Lung (tissue), 12 donors: ENCODE data around the gene SERINC3. TPM values are rescaled to one million over a fixed set of nuclear protein-coding genes. Genes with fewer than 3 reads are reported as not detected.
A peak's percentile ranks its signal among the peaks of the same experiment; 100 is the strongest.

Experiments
- ATAC-seq: fragments of 200-7000 bp; cut with Tn5 transposase; one replicate; pipeline ENCODE4 v1.9.1; 2020; ENCODE audit warnings: moderate number of reproducible peaks; ENCODE audit not compliant: insufficient read depth, low FRiP score
- DNase-seq, 3 donors: peaks; one replicate each; pipeline ENCODE4 v3.0.0-alpha.2; 2013 to 2017
- H3K27ac ChIP-seq, 2 donors: one replicate each; pipeline ENCODE4 v1.5.1; 2013; ENCODE audit warnings: mild to moderate bottlenecking in 2 of 2, moderate library complexity in 2 of 2, control low read depth in 1 of 2, inconsistent platforms in 1 of 2, low read depth in 1 of 2, low read length in 1 of 2
- H3K27me3 ChIP-seq, 3 donors: one replicate each; pipeline ENCODE4 v1.5.1; 2013; ENCODE audit warnings: low read length in 2 of 3; ENCODE audit not compliant: control insufficient read depth in 3 of 3, insufficient read depth in 3 of 3
- H3K36me3 ChIP-seq, 4 donors: one replicate each; pipeline ENCODE4 v1.5.1; 2013; ENCODE audit warnings: low read length in 4 of 4, mild to moderate bottlenecking in 1 of 4, moderate library complexity in 1 of 4; ENCODE audit not compliant: control insufficient read depth in 4 of 4, insufficient read depth in 4 of 4
- H3K4me1 ChIP-seq, 5 donors: one replicate each; pipeline ENCODE4 v1.5.1; 2013; ENCODE audit warnings: low read length in 5 of 5, mild to moderate bottlenecking in 2 of 5, moderate library complexity in 1 of 5; ENCODE audit not compliant: control insufficient read depth in 5 of 5, insufficient read depth in 5 of 5
- H3K4me3 ChIP-seq: one replicate; pipeline ENCODE4 v1.5.1; 2013; ENCODE audit warnings: mild to moderate bottlenecking, control low read depth, moderate library complexity
- H3K9ac ChIP-seq, 2 donors: one replicate each; pipeline ENCODE4 v1.5.1; 2013; ENCODE audit warnings: low read length in 2 of 2, control low read depth in 1 of 2; ENCODE audit not compliant: insufficient read depth in 1 of 2
- H3K9me3 ChIP-seq, 4 donors: one replicate each; pipeline ENCODE4 v1.5.1; 2013; ENCODE audit warnings: low read length in 3 of 4, mild to moderate bottlenecking in 1 of 4, moderate library complexity in 1 of 4; ENCODE audit not compliant: control insufficient read depth in 4 of 4, insufficient read depth in 3 of 4
- CTCF ChIP-seq: IDR thresholded peaks from 2 replicates; pipeline ENCODE4 v1.5.1; 2012; ENCODE audit warnings: mild to moderate bottlenecking; ENCODE audit errors: control extremely low read depth, extremely low read depth
- WGBS, 2 donors: extraction: QIAGEN DNeasy Blood & Tissue Kit; methylation state at CpG; one replicate each; pipeline ENCODE4 v1.1.7; 2013; 5-methylcytosine and 5-hydroxymethylcytosine counted together
- polyA plus RNA-seq, 2 donors: library from polyadenylated mRNA; stranded (reverse); fragments of 200-250 nt; gene quantifications; one replicate each; pipeline ENCODE4 v1.2.1, GENCODE V29; 2013
- total RNA-seq, 2 donors: library from RNA; depleted of rRNA in 1 of 2; stranded (reverse); fragments of >200 nt in 1 of 2; gene quantifications; one replicate each; pipeline ENCODE4 v1.2.1, GENCODE V29; 2014 to 2021
- donor health status: control.
- donor health status: control.
- donor health status: Bipolar disorder and iron deficiency.
- donor health status: healthy.
- donor health status: DM: yes; HTN: yes; CAD: no.

Gene SERINC3
- total and polyA plus RNA-seq, 4 donors, result 36.7 to 83.9 (median 76.3) TPM

GRCh38 chr20:44461142-44461802 lies 60.6 kb downstream of the SERINC3 start:
- Histone ChIP-seq H3K27ac (no peak overlapping the region), H3K36me3 (no peaks in the 10 kb centered on the region), H3K4me1 (peaks cover 0 to 5% (median 0%) of the 10 kb centered on the region in 5 donors), H3K9me3 (no peaks in the 10 kb centered on the region), H3K27me3 (no peaks in the 10 kb centered on the region), H3K4me3 (no peak overlapping the region), H3K9ac (no peak overlapping the region)
- DNase-seq, result no peak
- no peak for TF ChIP-seq CTCF
- no peak for ATAC-seq
- WGBS, 2 donors, result 74 to 83% methylated on average over 6 of the region's 6 CpGs

- Histone ChIP-seq H3K9me3 (no peaks in the 10 kb centered on the region), H3K36me3 (no peaks in the 10 kb centered on the region), H3K27me3 (no peaks in the 10 kb centered on the region), H3K4me1 (peaks cover 0 to 5% (median 0%) of the 10 kb centered on the region in 5 donors), H3K9ac (no peak overlapping the region), H3K27ac (no peak overlapping the region), H3K4me3 (no peak overlapping the region)
- ATAC-seq (no peak), DNase-seq (peak in 2 of 3 donors; percentile 66 to 67)
- peak; percentile 18 for TF ChIP-seq CTCF
- 11 to 18% methylated on average over 3 of the region's 3 CpGs for WGBS, 2 donors
These were observed 61.1 kb downstream of the SERINC3 start for GRCh38 chr20:44460795-44461141.

- H3K9ac ChIP-seq, result no peak overlapping the region
- no peaks in the 10 kb centered on the region for H3K27me3 ChIP-seq
- peaks cover 0 to 3% (median 0%) of the 10 kb centered on the region in 5 donors for H3K4me1 ChIP-seq
- H3K36me3 ChIP-seq, result no peaks in the 10 kb centered on the region
- no peak for DNase-seq
- H3K4me3 ChIP-seq, result no peak overlapping the region
- H3K27ac ChIP-seq, result no peak overlapping the region
- H3K9me3 ChIP-seq, result no peaks in the 10 kb centered on the region
- WGBS, 2 donors, result 87 to 88% methylated on average over 2 of the region's 2 CpGs
- no peak for ATAC-seq
- no peak for TF ChIP-seq CTCF
These were observed 62.6 kb downstream of the SERINC3 start for GRCh38 chr20:44459271-44459670.

- Histone ChIP-seq H3K4me3 (no peak overlapping the region), H3K27ac (no peak overlapping the region), H3K4me1 (peaks cover 0 to 3% (median 0%) of the 10 kb centered on the region in 5 donors), H3K36me3 (no peaks in the 10 kb centered on the region), H3K9me3 (no peaks in the 10 kb centered on the region), H3K27me3 (no peaks in the 10 kb centered on the region), H3K9ac (no peak overlapping the region)
- WGBS, 2 donors, result 62 to 85% methylated on average over 6 of the region's 6 CpGs
- TF ChIP-seq CTCF, result no peak
- DNase-seq (no peak), ATAC-seq (no peak)
These were observed 64.9 kb downstream of the SERINC3 start for GRCh38 chr20:44457016-44457415.
